Calu3 (cell line): ENCODE results near the gene CEP85. TPM values are rescaled to one million over a fixed set of nuclear protein-coding genes. Genes with fewer than 3 reads are reported as not detected.
"Not testable (repeated sequence)": the region's sequence is repeated elsewhere in the genome, so short reads cannot be mapped to it uniquely, and the experiment has no call there.

Source experiments
- BruUV-seq: library from RNA; stranded (reverse); fragments of 400-500 nt; replicated peaks from 2 replicates; lab custom pipeline; 2021; lab: Mats Ljungman, UMichigan
- CTCF ChIA-PET: fragments of 300-600 bp; sonication (Branson Sonifier 250); formaldehyde crosslinking; loops from one replicate; lab custom pipeline; 2022; ENCODE audit warnings: antibody characterized with exemption; lab: Charles Lee
- DNase-seq: peaks from one replicate; pipeline ENCODE4 v3.0.0; 2022
- H3K27ac Mint-ChIP-seq: one replicate; pipeline ENCODE4 v1.8.0; 2022; ENCODE audit warnings: mixed read lengths; ENCODE audit not compliant: unreplicated experiment
- H3K27me3 Mint-ChIP-seq: one replicate; pipeline ENCODE4 v1.8.0; 2022; ENCODE audit warnings: mixed read lengths; ENCODE audit not compliant: unreplicated experiment
- H3K36me3 Mint-ChIP-seq: one replicate; pipeline ENCODE4 v1.8.0; 2022; ENCODE audit warnings: mild to moderate bottlenecking, moderate library complexity, mixed read lengths; ENCODE audit not compliant: insufficient read depth, unreplicated experiment
- H3K4me1 Mint-ChIP-seq: one replicate; pipeline ENCODE4 v1.8.0; 2022; ENCODE audit warnings: mild to moderate bottlenecking, low read depth, mixed read lengths; ENCODE audit not compliant: unreplicated experiment
- H3K4me3 Mint-ChIP-seq: one replicate; pipeline ENCODE4 v1.8.0; 2022; ENCODE audit warnings: mild to moderate bottlenecking, low read depth, moderate library complexity, mixed read lengths; ENCODE audit not compliant: unreplicated experiment
- H3K9me3 Mint-ChIP-seq: one replicate; pipeline ENCODE4 v1.8.0; 2022; ENCODE audit warnings: low read depth, mixed read lengths; ENCODE audit not compliant: unreplicated experiment
- CTCF ChIP-seq: fragments of 200-600 bp; IDR thresholded peaks from one replicate; pipeline ENCODE4 v1.8.0; 2022; ENCODE audit warnings: antibody characterized with exemption; ENCODE audit not compliant: unreplicated experiment
- intact Hi-C: fragments of 100-400 bp; cut with micrococcal nuclease; formaldehyde crosslinking; loops from one replicate; pipeline ENCODE4 v1.10.0; 2022; ENCODE audit not compliant: unreplicated experiment
- total RNA-seq: library from RNA; stranded (reverse); gene quantifications from 2 replicates; pipeline ENCODE4 v1.2.3, GENCODE V29; 2022

Gene CEP85
- total RNA-seq, 1 experiment from 2014 or later = 19.9 TPM

GRCh38 chr1:26302733-26303405, 68.9 kb downstream of the CEP85 start:
- H3K36me3 Mint-ChIP-seq = peaks cover 9% of the 10 kb centered on the region
- peaks cover 24% of the 10 kb centered on the region for H3K4me1 Mint-ChIP-seq
- DNase-seq = no peak
- intact Hi-C loops = no loop called here
- CTCF ChIA-PET = no interaction called here
- no TSS peak for BruUV-seq
- H3K27me3 Mint-ChIP-seq = no peaks in the 10 kb centered on the region
- no peak overlapping the region for H3K27ac Mint-ChIP-seq
- TF ChIP-seq CTCF = no peak
- H3K9me3 Mint-ChIP-seq = no peaks in the 10 kb centered on the region
- H3K4me3 Mint-ChIP-seq = no peak overlapping the region

GRCh38 chr1:26305667-26306289, 71.8 kb downstream of the CEP85 start:
- CTCF ChIA-PET = interaction anchor here (0.8 kb wide), 1 partner anchor 16 kb away, joined by 3 read pairs; no protein-coding TSS in a partner anchor
- TF ChIP-seq CTCF = no peak
- peaks cover 15% of the 10 kb centered on the region for H3K4me1 Mint-ChIP-seq
- peaks cover 9% of the 10 kb centered on the region for H3K36me3 Mint-ChIP-seq
- H3K4me3 Mint-ChIP-seq = peak overlapping the region; percentile 92
- TSS peak; percentile 89 for BruUV-seq
- H3K9me3 Mint-ChIP-seq = no peaks in the 10 kb centered on the region
- no peak for DNase-seq
- no peaks in the 10 kb centered on the region for H3K27me3 Mint-ChIP-seq
- H3K27ac Mint-ChIP-seq = peak overlapping the region; percentile 89
- intact Hi-C loops = no loop called here

GRCh38 chr1:26306290-26307229, 72.6 kb downstream of the CEP85 start, which contains the start of gene UBXN11:
Gene UBXN11, minus strand, starts transcription at chr1:26306636. Its CDS starts 3,753 bp downstream, at chr1:26302883.
- Mint-ChIP-seq H3K4me1 (peaks cover 15% of the 10 kb centered on the region), H3K27ac (peak within 1 kb of the TSS; percentile 89), H3K4me3 (peak within 1 kb of the TSS; percentile 92), H3K36me3 (peaks cover 9% of the 10 kb centered on the region), H3K27me3 (no peaks in the 10 kb centered on the region), H3K9me3 (no peaks in the 10 kb centered on the region)
- no TSS peak for BruUV-seq
- TF ChIP-seq CTCF = no peak
- intact Hi-C loops = no loop called here
- peak; percentile 89 for DNase-seq
- CTCF ChIA-PET = interaction anchor here (0.8 to 0.9 kb wide), 2 partner anchors 15 to 31 kb away, joined by 3 read pairs; no protein-coding TSS in a partner anchor

- peaks cover 15% of the 10 kb centered on the region for H3K4me1 Mint-ChIP-seq
- BruUV-seq = no TSS peak
- H3K36me3 Mint-ChIP-seq = peaks cover 9% of the 10 kb centered on the region
- CTCF ChIA-PET = interaction anchor here (0.9 kb wide), 1 partner anchor 32 kb away, joined by 3 read pairs; no protein-coding TSS in a partner anchor
- H3K27ac Mint-ChIP-seq = no peak overlapping the region
- TF ChIP-seq CTCF = no peak
- H3K27me3 Mint-ChIP-seq = no peaks in the 10 kb centered on the region
- no peak for DNase-seq
- H3K9me3 Mint-ChIP-seq = no peaks in the 10 kb centered on the region
- intact Hi-C loops = no loop called here
- peak overlapping the region; percentile 92 for H3K4me3 Mint-ChIP-seq
Observed at GRCh38 chr1:26307363-26307781, 73.4 kb downstream of the CEP85 start.

GRCh38 chr1:26307966-26308899, 74.2 kb downstream of the CEP85 start:
- H3K27ac Mint-ChIP-seq, intact Hi-C loops: not testable (repeated sequence)
- CTCF ChIA-PET = interaction anchor here (0.6 kb wide), 2 partner anchors 16 to 131 kb away, joined by 3 read pairs; partner anchors contain the start of gene CNKSR1

More at GRCh38 chr1:26307966-26308899, 74.2 kb downstream of the CEP85 start:
- not testable (repeated sequence) for BruUV-seq, H3K4me3 Mint-ChIP-seq, H3K9me3 Mint-ChIP-seq, DNase-seq, H3K36me3 Mint-ChIP-seq, H3K27me3 Mint-ChIP-seq
- peaks cover 15% of the 10 kb centered on the region for H3K4me1 Mint-ChIP-seq
